Measurements from ENCODE around the gene PRLH.

- TF ChIP-seq POLR2A (IDR thresholded peaks at IDR 0.05; ENCODE audit: extremely low read depth, insufficient read length) (no peak), MYC (IDR thresholded peaks at IDR 0.05; ENCODE audit: low read depth, low read length) (no peak), MAX (IDR thresholded peaks at IDR 0.05; ENCODE audit: low read depth, low read length) (no peak)
- TF ChIP-seq, protein P1, sequence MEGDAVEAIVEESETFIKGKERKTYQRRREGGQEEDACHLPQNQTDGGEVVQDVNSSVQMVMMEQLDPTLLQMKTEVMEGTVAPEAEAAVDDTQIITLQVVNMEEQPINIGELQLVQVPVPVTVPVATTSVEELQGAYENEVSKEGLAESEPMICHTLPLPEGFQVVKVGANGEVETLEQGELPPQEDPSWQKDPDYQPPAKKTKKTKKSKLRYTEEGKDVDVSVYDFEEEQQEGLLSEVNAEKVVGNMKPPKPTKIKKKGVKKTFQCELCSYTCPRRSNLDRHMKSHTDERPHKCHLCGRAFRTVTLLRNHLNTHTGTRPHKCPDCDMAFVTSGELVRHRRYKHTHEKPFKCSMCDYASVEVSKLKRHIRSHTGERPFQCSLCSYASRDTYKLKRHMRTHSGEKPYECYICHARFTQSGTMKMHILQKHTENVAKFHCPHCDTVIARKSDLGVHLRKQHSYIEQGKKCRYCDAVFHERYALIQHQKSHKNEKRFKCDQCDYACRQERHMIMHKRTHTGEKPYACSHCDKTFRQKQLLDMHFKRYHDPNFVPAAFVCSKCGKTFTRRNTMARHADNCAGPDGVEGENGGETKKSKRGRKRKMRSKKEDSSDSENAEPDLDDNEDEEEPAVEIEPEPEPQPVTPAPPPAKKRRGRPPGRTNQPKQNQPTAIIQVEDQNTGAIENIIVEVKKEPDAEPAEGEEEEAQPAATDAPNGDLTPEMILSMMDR (IDR thresholded peaks at IDR 0.05; ENCODE audit: low read depth, low read length): no peak
These were observed 10.8 kb upstream of the PRLH start for GRCh38 chr2:237555560-237555959.

Measured in NB4 (cell line).